8988T (cell line): ENCODE data around the gene PGBD5.
A peak's percentile ranks its signal among the peaks of the same experiment; 100 is the strongest.
"Not testable (repeated sequence)": the region's sequence is repeated elsewhere in the genome, so short reads cannot be mapped to it uniquely, and the experiment has no call there.

ENCODE experiments used
- DNase-seq: peaks from one replicate; pipeline ENCODE4 v3.0.0; 2011

PGBD5 gene, protein sequence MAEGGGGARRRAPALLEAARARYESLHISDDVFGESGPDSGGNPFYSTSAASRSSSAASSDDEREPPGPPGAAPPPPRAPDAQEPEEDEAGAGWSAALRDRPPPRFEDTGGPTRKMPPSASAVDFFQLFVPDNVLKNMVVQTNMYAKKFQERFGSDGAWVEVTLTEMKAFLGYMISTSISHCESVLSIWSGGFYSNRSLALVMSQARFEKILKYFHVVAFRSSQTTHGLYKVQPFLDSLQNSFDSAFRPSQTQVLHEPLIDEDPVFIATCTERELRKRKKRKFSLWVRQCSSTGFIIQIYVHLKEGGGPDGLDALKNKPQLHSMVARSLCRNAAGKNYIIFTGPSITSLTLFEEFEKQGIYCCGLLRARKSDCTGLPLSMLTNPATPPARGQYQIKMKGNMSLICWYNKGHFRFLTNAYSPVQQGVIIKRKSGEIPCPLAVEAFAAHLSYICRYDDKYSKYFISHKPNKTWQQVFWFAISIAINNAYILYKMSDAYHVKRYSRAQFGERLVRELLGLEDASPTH

DNA sequence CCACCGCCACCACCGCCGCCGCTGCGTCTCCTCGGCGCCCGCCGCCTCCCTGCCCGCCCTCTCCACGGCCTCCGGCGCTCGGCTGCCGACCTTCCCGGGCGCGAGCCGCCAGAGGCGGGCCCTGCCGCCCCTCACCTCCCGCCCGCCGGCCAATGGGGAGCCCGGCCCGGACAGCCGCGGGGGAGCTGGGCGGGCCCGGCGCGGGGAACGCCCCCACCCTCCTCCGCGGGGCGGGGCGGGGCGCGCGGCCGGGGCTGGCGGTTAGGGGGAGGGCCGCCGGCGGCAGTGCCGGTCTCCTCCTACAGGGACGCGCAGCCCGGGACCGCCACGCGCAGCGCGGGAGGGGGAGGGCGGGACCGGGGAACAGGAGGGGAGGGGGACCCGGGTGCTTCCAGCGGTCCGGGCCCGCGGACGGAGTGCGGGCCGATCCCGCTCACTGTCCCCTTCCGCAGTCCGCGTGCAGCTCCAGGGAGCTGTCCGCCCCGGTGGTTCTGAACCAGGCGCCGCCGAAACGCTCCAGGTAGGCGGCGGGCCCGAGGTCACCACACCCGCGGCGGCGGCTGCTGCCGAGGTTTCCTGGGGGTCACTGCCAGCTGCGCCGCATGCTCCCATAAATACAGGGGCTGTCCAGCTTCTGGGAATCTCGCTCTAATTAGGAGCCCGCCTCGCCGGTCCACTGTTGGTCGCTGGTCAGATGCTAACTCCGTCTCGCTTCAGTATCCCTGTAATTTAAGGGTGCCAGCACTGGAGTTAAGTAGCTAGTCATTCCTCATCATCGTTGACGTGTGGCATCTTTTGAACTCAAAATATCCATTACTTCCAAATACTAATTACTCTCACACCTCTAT is at the start of gene PGBD5:
TSS of gene PGBD5 (minus strand) at position 87 of the 848 bp plus-strand sequence. CDS start 404 bp downstream, outside the sequence.
- DNase-seq = peak; percentile 89

DNA sequence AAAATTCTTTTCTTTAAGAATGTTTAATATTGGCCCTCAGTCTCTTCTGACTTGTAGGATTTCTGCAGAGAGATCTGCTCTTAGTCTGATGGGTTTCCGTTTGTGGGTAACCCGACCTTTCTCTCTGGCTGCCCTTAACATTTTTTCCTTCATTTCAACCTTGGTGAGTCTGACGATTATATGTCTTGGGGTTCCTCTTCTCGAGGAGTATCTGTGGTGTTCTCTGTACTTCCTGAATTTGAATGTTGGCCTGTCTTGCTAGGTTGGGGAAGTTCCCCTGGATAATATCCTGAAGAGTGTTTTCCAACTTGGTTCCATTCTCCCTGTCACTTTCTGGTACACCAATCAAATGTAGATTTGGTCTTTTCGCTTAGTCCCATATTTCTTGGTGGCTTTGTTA is 48.8 kb upstream of the PGBD5 start:
- DNase-seq = not testable (repeated sequence)

DNA sequence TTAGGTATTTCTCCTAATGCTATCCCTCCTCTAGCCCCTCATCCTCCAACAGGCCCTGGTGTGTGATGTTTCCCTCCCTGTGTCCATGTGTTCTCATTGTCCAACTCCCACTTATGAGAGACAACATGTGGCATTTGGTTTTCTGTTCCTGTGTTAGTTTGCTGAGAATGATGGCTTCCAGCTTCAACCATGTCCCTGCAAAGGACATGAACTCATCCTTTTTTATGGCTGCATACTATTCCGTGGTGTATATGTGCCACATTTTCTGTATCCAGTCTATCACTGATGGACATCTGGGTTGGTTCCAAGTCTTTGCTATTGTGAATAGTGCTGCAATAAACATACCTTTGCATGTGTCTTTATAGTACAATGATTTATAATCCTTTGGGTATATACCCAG is 44.6 kb upstream of the PGBD5 start:
- DNase-seq = not testable (repeated sequence)

DNA sequence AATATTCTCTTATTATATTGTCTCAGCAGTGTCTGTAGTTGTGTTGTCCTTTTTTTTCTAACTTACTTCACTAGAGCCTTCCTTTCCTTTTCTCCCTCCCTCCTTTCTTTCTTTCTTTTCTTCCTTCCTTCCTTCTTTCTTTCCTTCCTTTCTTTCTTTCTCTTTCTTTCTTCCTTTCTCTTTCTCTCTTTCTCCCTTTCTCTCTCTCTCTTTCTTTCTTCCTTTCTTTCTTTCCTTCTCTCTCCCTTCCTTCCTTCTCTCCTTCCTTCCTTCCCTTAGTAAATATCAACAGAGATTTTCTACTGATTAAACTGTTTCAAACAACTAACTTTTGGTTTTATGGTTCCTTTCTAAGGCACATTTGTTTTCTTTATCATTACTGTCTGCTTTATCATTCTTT is 43.1 kb upstream of the PGBD5 start:
- DNase-seq = no peak

DNA sequence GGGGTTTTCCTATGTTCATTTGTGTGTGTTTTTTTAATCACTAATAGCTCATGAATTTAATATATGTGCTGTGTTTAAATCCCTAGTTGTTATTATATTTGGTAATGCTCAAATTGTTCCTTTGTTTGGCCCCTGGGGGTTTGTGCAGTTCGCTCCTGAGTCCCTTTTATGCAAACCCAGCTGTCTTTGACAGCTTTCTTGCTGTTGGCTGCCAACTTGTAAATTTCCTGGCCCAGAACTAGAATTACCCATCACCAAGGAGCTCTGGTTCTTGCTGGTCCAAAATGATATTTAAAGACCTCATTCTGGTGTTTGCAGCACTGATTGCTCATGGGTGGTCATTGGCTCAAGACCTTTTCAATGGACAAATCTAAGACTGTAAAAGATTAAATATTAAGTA is 39.6 kb upstream of the PGBD5 start:
- no peak for DNase-seq

DNA sequence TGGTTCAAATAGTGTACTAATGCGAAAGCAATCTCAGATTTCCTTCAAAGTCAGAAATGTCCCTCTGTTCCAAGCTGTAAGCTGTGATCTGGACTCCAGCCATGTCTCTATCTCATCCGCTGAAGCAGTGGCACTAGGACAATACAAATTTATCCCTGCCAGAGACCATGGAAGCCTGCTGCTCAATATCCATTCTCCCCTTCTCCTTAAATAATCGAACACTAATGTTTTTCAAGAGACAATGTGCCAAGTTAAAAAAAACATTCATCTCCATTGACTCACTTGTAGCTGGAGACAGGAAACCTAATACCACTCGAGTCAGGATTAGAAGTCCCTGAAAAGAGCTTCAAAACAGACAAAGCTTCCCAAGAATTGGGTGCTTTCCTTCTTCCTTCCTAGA is 38.5 kb upstream of the PGBD5 start:
- DNase-seq = no peak

DNA sequence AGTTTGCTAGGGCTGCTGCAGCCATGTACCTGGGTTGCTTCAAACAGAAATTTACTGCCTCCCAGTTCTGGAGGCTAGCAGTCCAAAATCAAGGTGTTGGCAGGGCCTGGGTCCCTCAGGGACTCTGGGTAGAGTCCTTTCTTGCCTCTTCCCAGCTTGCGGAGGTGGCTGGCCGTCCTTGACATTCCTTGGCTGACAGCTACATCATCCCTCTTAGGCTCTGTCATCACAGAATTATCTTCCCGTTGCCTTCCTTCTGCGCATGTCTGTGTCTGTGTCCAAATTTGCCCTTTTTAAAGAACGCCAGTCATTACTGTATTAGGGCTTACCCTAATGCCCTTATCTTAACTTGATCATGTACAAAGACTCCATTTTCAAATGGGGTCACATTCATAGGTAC is 37.6 kb upstream of the PGBD5 start:
- DNase-seq = no peak

DNA sequence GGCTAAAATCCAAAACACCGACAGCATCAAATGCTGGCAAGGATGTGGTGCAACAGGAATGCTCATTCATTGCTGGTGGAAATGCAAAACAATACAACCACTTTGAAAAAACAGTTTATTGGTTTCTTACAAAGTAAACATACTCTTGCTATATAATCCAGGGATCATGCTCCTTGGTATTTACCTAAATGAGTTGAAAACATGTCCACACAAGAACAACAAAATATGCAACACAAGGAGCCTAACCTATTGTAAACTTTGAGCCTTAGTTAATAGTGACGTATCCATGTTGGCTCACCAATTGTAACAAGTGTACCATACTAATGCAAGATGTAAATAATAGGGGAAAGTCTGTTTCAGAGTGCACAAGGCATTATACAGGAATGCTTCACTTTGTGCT is 37.2 kb upstream of the PGBD5 start:
- no peak for DNase-seq

DNA sequence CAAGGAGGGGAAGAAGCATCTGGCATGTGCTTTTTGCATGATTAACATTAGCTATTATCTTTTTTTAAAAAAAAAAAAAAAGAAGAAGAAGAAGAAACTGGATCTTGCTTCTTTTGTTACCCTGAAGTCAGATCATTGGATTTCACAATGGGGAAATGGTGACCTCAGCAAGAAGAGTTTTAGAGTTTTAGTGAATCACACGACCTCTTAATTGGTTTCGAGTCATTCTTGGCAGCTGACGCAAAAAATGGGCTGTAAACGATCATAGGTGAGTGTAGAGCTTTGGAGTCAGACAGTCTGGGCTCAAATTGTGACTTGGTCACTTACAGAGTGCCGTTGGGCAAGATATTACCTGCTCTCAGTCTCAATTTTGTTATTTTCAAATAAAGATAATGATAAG is 33.3 kb upstream of the PGBD5 start:
- no peak for DNase-seq

DNA sequence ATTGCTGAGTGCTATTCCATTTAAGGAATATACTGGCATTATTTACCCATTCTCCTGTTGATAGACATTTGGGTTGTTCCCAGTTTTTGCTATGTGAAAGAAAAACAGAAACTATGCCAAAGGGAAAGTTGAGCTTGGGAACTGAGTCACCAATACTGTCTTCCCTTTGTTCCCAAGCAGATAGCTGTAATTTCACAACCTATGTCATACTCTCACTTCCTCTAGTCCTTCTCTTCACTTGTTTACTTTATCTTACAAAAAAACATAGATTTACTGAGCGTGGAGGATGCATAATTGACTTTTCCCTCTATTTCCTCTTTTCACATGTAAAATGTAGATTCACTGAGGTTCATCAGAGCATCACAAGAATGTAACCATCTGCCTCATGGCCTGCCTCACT is 32.4 kb upstream of the PGBD5 start:
- DNase-seq = no peak

DNA sequence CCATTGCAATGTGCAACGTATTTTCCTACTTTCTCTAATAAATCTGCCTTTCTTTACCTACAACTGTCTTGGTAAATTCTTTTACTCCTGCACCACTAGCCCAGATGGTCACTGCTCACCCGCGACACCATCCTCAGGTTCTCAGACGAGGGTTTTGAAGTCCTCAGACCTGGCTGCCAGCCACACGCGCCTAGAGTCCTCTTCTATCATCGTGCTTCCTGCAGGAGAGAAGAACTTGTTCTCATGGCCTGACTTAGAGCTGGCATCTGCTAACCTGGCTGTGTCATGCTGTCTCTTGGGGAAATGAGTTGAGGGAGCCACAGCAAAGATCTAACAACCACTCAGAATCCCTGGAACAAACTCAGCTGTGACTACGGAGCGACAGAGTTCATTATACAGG is 30.3 kb upstream of the PGBD5 start:
- DNase-seq = no peak

DNA sequence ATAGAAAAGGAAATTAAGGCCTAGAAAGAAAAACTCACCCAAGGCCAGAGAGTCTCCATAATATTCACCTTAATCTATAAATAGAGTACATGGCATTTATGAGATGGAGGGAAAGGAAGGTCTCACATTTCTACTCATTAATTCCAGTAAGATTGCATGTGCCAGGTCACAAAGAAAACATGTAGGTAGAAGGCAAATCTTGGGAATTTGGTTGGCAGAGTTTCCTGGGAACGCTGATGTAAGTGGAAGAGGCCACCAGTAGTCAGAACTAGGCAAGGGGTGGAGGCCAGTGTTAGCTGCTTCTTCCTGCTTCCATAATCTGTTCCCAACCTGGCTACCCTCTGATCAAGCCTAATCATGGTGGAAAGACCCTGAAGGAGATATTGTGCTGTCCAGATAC is 29.2 kb upstream of the PGBD5 start:
- DNase-seq = no peak

DNA sequence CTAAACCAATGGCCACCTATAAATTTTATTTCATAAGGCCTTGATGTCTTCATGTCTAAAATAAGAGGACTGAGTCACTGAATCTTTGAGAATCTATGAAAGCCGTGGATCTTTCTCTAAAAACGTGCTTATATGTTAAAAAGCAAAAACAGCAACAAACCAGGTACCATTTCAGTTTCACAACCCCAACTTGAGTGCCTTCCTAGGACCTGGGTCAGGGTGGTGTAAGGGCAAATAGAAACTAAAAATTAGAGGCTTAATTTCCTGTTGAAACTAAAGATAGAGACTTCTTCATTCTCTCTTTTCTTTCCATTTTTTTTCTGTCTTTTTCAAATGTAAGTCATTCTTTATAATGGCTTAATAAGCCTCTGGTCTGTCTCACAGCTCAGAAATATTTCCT is 27.2 kb upstream of the PGBD5 start:
- no peak for DNase-seq

DNA sequence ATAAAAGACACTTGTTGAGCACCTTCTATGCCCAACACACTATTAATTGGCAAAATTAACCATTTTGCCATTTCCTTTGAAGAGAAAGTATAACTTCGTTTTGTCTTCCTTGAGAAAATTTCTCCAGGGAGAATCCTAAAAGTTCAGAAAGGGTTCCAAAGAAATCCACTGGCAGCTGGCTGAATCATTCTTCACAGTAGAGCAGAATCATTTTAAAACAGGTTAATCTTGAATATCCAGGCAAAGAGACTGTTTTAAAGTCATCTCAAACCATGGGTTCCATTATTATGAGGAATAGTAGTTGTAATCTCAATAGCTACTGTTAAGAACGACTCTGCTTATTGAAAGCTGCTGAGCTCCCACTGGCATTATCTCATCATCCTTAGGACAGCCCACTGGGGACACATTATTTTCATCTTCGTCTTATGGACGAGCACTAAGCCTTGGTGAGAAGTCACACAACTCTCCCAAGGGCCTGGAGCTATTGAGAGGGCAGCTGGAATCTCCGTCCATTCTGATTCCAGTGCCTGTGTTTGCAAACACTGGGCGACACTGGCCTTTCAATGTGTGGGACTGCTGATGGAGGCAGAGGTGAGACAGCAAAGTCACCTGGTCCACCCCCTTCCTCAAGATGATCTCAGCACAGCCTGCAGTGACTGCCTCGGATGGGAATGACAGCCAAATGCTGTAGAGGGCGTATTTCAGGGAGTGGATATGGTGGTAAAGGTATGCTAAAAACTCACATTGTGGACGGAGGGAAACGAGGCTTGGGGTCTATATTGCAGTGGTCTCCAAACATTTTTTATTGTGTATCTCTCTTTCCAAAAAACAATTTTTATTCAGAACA is 15.3 kb upstream of the PGBD5 start:
- DNase-seq = no peak

DNA sequence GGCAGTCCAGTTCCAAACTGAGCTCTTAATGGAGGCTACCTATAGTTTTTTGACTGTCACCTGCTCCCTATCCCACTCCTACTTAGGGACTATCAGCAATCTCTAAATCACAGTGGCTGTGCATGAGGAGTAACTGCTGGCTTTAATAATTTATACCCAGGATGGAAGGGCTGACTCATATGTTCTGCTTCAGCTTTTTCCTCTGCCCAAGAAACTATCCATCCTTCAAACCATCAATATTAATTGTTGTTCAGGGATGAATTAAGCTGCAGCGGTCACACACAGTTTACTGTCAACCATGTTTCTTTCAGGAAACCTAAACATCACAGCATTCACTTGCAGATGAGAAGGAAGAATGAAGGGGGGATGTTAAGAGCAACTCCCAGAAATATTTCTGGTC is 9.0 kb upstream of the PGBD5 start:
- no peak for DNase-seq

DNA sequence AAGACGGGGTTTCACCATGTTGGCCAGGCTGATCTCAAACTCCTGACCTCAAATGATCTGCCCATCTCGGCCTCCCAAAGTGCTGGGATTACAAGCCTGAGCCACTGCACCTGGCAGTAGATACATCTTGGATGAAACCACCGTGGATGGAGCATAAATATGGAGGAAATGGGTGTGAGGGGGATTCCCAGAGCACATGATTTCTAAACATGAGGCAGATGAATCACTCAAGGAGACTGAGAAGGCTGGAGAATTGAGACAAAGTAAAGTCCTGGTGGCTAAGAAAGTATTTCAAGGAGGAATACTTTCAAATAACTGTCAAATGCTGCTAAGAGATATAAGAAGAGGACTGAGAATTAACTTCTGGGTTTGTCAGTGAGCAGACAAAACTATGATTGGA is 5.4 kb upstream of the PGBD5 start:
- DNase-seq = no peak

DNA sequence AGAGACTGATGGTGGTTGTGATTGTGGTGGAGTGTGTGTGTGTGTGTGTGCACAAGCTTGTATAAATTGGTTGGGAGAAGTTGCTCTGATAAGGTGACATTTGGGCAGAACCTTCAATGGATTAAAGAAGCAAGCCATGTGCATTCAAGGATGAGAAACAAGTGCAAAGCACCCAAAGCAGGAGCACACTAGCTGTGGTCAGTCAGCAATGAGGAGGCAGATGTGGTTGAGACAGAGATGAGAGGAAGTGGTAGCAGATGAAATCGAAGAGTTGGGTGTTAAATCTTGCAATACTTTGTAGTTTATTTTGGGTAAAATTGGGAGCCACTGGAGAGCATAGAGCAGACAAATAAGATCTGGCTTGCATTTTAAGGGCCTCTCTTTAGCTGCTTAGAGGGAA is 4.4 kb upstream of the PGBD5 start:
- DNase-seq = no peak

DNA sequence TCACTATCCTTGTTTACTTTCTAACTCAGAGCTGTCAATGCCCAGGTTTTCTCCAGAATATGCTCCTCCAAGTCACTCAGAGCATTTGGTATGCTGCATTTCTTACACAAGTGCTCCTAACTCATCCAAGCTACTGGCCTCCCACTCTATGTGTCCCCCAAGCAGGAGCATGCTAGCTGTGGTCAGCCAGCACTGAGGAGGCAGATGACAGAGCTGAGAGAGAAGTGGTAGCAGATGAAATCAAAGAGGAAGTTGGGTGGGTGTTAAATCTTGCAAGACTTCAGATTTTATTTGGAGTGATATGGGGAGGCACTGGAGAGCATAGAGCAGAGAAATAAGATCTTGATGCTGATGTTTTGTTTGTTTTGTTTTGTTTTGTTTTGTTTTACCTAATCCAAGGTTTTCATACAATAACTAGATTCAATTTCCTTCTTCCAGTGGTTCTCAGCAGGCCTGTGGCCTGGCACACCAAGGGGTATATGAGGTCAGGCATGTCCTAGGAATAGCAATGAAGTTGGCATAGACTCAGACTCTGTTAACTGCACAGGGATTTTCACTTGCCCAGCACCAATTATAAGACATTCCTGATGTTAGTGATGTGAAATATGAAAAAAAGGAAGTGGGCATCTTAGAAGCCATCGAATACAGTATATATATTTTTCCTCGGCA is 3.1 kb upstream of the PGBD5 start:
- no peak for DNase-seq

DNA sequence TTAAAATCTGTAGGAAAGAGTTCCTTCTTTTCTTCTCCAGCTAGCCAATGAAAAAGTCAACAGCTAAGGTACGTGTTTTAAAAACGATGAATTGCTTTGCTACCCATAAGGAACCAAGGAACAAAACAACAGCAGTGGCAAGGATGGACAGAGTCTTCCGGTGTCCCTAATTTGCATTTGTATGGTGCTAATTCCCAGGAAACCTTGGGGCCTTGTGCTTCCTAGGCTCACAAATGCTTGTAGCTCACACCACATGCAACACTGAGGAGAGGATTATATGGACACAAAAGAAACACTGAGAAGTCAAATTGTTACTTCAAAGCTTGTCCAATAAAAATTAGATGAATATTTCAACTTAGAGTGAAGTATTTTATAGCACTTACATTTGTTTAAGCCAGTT is 1.8 kb upstream of the PGBD5 start:
- DNase-seq = no peak

DNA sequence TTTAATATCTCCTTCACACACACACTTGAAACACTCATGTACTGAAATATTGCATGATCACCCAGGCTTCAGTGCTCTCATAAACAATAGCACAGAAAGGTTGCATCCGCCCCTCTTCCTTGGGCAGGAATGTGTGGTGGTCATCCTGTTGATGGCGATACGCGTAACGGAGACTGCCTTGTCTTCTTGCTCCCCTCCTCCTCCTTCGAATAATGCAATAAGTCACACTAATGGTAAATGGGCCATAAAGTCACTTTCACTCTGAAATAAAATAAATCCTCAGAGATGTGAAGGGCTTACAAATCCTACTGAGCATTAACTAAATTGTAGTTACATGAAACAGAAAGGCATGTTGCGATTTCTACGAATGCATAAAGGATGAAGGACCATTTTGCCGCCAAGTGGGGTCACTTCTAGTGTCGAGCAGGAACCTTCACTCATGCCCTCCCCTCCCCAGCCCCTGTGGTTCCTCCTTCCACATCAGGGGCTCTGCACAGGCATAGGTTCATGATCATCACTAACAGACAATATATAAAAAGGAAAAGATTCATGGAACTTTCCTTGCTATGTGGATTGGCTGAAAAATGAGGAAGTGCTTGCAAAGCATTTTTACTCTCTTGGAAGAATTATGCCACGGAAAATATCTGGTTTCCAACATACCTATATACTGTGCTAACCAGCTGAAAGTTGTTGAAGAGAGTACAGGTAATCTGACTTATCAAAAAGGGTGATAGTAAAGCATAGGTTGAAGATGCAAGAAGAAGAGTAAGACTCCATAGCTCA is 1.2 kb upstream of the PGBD5 start:
- DNase-seq = no peak

DNA sequence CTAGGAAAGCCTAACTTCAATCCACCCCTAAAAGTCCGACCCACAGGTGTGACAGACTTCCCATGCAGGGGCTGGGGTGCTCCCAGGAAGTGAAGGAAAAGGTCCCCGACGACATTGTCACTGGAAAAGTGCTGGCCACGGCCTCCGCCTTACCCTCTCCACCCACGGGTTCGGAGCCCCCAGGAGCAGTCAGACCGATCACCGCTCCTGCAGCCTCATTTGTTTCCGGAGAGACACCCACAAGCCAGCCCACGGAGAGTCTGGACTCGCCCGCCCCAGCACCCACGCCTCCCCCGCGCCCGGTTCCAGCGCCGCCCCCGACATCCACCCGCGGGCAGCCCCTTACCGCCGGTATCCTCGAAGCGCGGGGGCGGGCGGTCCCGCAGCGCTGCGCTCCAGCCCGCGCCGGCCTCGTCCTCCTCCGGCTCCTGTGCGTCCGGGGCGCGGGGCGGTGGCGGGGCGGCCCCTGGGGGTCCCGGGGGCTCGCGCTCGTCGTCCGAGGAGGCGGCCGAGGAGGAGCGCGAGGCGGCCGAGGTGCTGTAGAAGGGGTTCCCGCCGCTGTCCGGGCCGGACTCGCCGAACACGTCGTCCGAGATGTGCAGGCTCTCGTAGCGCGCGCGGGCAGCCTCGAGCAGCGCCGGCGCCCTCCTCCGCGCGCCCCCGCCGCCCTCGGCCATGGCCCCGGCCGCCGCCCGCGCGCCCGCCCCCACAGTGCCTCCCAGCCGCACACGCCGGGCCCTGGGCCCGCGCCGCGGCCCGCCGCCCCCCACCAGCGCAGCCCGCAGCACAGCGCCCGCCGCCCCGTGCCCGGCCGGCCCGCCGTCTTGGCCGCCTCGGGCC is 660 bp downstream of the PGBD5 start:
- peak; percentile 43 for DNase-seq
